Bronchial epithelial cell (primary cell): ENCODE results near the gene IFT122. TPM values are rescaled to one million over a fixed set of nuclear protein-coding genes. Genes with fewer than 3 reads are reported as not detected.

Experiments used
- DNase-seq: peaks from one replicate; pipeline ENCODE4 v3.0.0-alpha.2; 2010; ENCODE audit warnings: low read depth
- FAIRE-seq: peaks from 2 replicates; lab custom pipeline; 2011; peaks lifted over from hg19 to GRCh38; lab: Jason Lieb, UNC
- H3K27me3 ChIP-seq: 2 replicates; pipeline ENCODE4 v1.5.1; 2011; ENCODE audit warnings: low read length; ENCODE audit not compliant: control insufficient read depth, insufficient read depth
- H3K36me3 ChIP-seq: 2 replicates; pipeline ENCODE4 v1.5.1; 2011; ENCODE audit warnings: low read length; ENCODE audit not compliant: control insufficient read depth, insufficient read depth
- H3K4me3 ChIP-seq: 2 replicates; pipeline ENCODE4 v1.5.1; 2011; ENCODE audit warnings: mild to moderate bottlenecking, low read depth, low read length, control low read depth
- CTCF ChIP-seq: IDR thresholded peaks from 2 replicates; pipeline ENCODE4 v1.5.1; 2011; ENCODE audit warnings: mild to moderate bottlenecking, moderate library complexity, low read length, control low read depth, inconsistent platforms; ENCODE audit not compliant: insufficient read depth, severe bottlenecking
- total RNA-seq: library from RNA; depleted of rRNA; stranded (reverse); fragments of >200 nt; gene quantifications from 2 replicates; pipeline ENCODE4 v1.2.1, GENCODE V29; 2014

Gene IFT122
- total RNA-seq, 1 donor from 2014 or later, result 10.0 TPM

GRCh38 chr3:129527262-129527661 is 87.2 kb downstream of the IFT122 start:
- FAIRE-seq, result no peak

GRCh38 chr3:129528589-129529100 is 88.6 kb downstream of the IFT122 start, which contains the start of gene RHO:
Gene RHO, plus strand, starts transcription at chr3:129528639. Its CDS starts 95 bp downstream, at chr3:129528734.
- H3K36me3 ChIP-seq, result no peaks in the 10 kb centered on the region
- DNase-seq (no peak), FAIRE-seq (no peak)
- TF ChIP-seq CTCF, result no peak
- no peaks in the 10 kb centered on the region for H3K27me3 ChIP-seq
- no peak within 1 kb of the TSS for H3K4me3 ChIP-seq

More at GRCh38 chr3:129527262-129527661, 87.2 kb downstream of the IFT122 start:
- no peak for TF ChIP-seq CTCF
- no peaks in the 10 kb centered on the region for H3K36me3 ChIP-seq
- no peaks in the 10 kb centered on the region for H3K27me3 ChIP-seq
- DNase-seq, result no peak
- H3K4me3 ChIP-seq, result no peak overlapping the region

GRCh38 chr3:129529436-129530210 is 89.6 kb downstream of the IFT122 start:
- H3K27me3 ChIP-seq, result no peaks in the 10 kb centered on the region
- H3K4me3 ChIP-seq, result no peak overlapping the region
- TF ChIP-seq CTCF, result no peak
- no peaks in the 10 kb centered on the region for H3K36me3 ChIP-seq
- DNase-seq (no peak), FAIRE-seq (peak; percentile 28)

GRCh38 chr3:129530251-129530791 is 90.3 kb downstream of the IFT122 start:
- no peaks in the 10 kb centered on the region for H3K27me3 ChIP-seq
- no peak overlapping the region for H3K4me3 ChIP-seq
- no peaks in the 10 kb centered on the region for H3K36me3 ChIP-seq
- FAIRE-seq (no peak), DNase-seq (peak; percentile 5)
- no peak for TF ChIP-seq CTCF

GRCh38 chr3:129530821-129531220 is 90.8 kb downstream of the IFT122 start:
- no peak for TF ChIP-seq CTCF

More at GRCh38 chr3:129530821-129531220, 90.8 kb downstream of the IFT122 start:
- DNase-seq (no peak), FAIRE-seq (no peak)
- Histone ChIP-seq H3K36me3 (no peaks in the 10 kb centered on the region), H3K27me3 (no peaks in the 10 kb centered on the region), H3K4me3 (no peak overlapping the region)
